HepG2 (cell line): ENCODE results near the gene BPIFB6. TPM values are rescaled to one million over a fixed set of nuclear protein-coding genes. Genes with fewer than 3 reads are reported as not detected.

Source experiments
- ATAC-seq: fragments of 200-7000 bp; cut with Tn5 transposase; 3 replicates; pipeline ENCODE4 v1.9.1; 2020; ENCODE audit warnings: mild to moderate bottlenecking, moderate library complexity
- BruUV-seq: library from RNA; stranded (reverse); fragments of 400-500 nt; replicated peaks from 2 replicates; lab custom pipeline; 2021; lab: Mats Ljungman, UMichigan
- CTCF ChIA-PET: fragments of 300-600 bp; formaldehyde crosslinking; extraction: SDS; loops from one replicate; lab custom pipeline; 2021; ENCODE audit warnings: low total read pairs, inconsistent platforms, low intra/inter-chr PET ratio; lab: Yijun Ruan, JAX
- POLR2A ChIA-PET: fragments of 350-600 bp; sonication (Branson Sonifier 250); formaldehyde crosslinking; loops from one replicate; lab custom pipeline; 2020; ENCODE audit warnings: antibody characterized with exemption, inconsistent platforms; lab: Yijun Ruan, JAX
- DNase-seq: peaks from one replicate; pipeline ENCODE4 v3.0.0-alpha.2; 2015; ENCODE audit warnings: low spot score
- FAIRE-seq: peaks from 3 replicates; lab custom pipeline; 2011; peaks lifted over from hg19 to GRCh38; lab: Jason Lieb, UNC
- H2AFZ ChIP-seq: one replicate; pipeline ENCODE4 v1.6.1; 2011; ENCODE audit warnings: low read length, inconsistent platforms
- H3K27ac ChIP-seq: fragments of 300-600 bp; 3 replicates; pipeline ENCODE4 v1.8.0; 2011; ENCODE audit warnings: mixed run types, mild to moderate bottlenecking, mixed read lengths, low read length, inconsistent platforms; ENCODE audit not compliant: insufficient read depth; ENCODE audit errors: extremely low read length
- H3K27me3 ChIP-seq, 2 experiments: fragments of 200-600 bp in 1 of 2; 2 replicates in 1 of 2; 3 replicates in 1 of 2; pipeline versions ENCODE4 v1.6.0 to v1.8.0; 2011; ENCODE audit warnings: low read length in 2 of 2, mild to moderate bottlenecking in 2 of 2, moderate library complexity in 2 of 2, inconsistent platforms in 1 of 2; ENCODE audit not compliant: insufficient read depth in 2 of 2, control insufficient read depth in 1 of 2
- H3K36me3 ChIP-seq, 2 experiments: fragments of 200-600 bp in 1 of 2; replicated peaks in 1 of 2; 2 replicates in 1 of 2; 3 replicates in 1 of 2; pipeline versions ENCODE4 v1.5.1 to v1.8.0; 2011; ENCODE audit warnings: low read length in 2 of 2, inconsistent platforms in 1 of 2; ENCODE audit not compliant: insufficient read depth in 2 of 2, control insufficient read depth in 1 of 2
- H3K4me1 ChIP-seq: 2 replicates; pipeline ENCODE4 v1.5.1; 2012; ENCODE audit warnings: low read length, inconsistent platforms; ENCODE audit not compliant: insufficient read depth
- H3K4me2 ChIP-seq: 2 replicates; pipeline ENCODE4 v1.6.0; 2011; ENCODE audit warnings: low read depth, low read length, inconsistent platforms
- H3K4me3 ChIP-seq, 3 experiments: fragments of 200-600 bp in 1 of 3; sonication (generic), shearing (Covaris generic) in 1 of 3; replicated peaks in 1 of 3; 2 replicates each; pipeline ENCODE4 v1.5.1; 2011 to 2016; ENCODE audit warnings: low read length in 3 of 3, inconsistent platforms in 2 of 3, low read depth in 2 of 3, mild to moderate bottlenecking in 2 of 3, control low read depth in 1 of 3, mixed read lengths in 1 of 3; ENCODE audit not compliant: insufficient read depth in 1 of 3
- H3K79me2 ChIP-seq: one replicate; pipeline ENCODE4 v1.6.1; 2011; ENCODE audit warnings: low read length, inconsistent platforms; ENCODE audit not compliant: insufficient read depth
- H3K9ac ChIP-seq: 2 replicates; pipeline ENCODE4 v1.6.0; 2011; ENCODE audit warnings: mild to moderate bottlenecking, low read depth, low read length, inconsistent platforms; ENCODE audit not compliant: insufficient read depth
- H3K9me3 ChIP-seq: 2 replicates; pipeline ENCODE4 v1.5.1; 2012; ENCODE audit warnings: mild to moderate bottlenecking, low read length
- H4K20me1 ChIP-seq: 2 replicates; pipeline ENCODE4 v1.6.0; 2011; ENCODE audit warnings: inconsistent platforms, mild to moderate bottlenecking, low read length, moderate library complexity; ENCODE audit not compliant: insufficient read depth
- ATRX ChIP-seq: sonication (generic); formaldehyde crosslinking; IDR thresholded peaks from 2 replicates; pipeline ENCODE4 v1.4.0; 2020; ENCODE audit warnings: missing genetic modification reagents, borderline replicate concordance
- BATF2 ChIP-seq: sonication (generic); formaldehyde crosslinking; IDR thresholded peaks from 2 replicates; pipeline ENCODE4 v1.8.0; 2022; ENCODE audit warnings: mild to moderate bottlenecking, missing genetic modification reagents, moderate library complexity
- HDAC1 ChIP-seq: sonication (generic); formaldehyde crosslinking; IDR thresholded peaks from 2 replicates; pipeline ENCODE4 v1.5.1; 2020; ENCODE audit warnings: mild to moderate bottlenecking, missing genetic modification reagents
- HOXA9 ChIP-seq: sonication (generic); formaldehyde crosslinking; IDR thresholded peaks from 2 replicates; pipeline ENCODE4 v1.8.1; 2022; ENCODE audit warnings: missing genetic modification reagents, mild to moderate bottlenecking, moderate library complexity, borderline replicate concordance
- ISL2 ChIP-seq: sonication (generic); formaldehyde crosslinking; IDR thresholded peaks from 2 replicates; pipeline ENCODE4 v1.5.0; 2020; ENCODE audit warnings: missing genetic modification reagents
- KLF6 ChIP-seq: IDR thresholded peaks from 2 replicates; pipeline ENCODE4 v1.8.0; 2016; ENCODE audit warnings: missing biosample characterization, missing genetic modification reagents
- MEIS2 ChIP-seq: sonication (generic); formaldehyde crosslinking; IDR thresholded peaks from 2 replicates; pipeline ENCODE4 v1.9.0; 2021; ENCODE audit warnings: mild to moderate bottlenecking, missing genetic modification reagents
- NFE2L1 ChIP-seq: sonication (generic); formaldehyde crosslinking; IDR thresholded peaks from 2 replicates; pipeline ENCODE4 v1.4.0; 2020; ENCODE audit warnings: missing genetic modification reagents, mild to moderate bottlenecking, borderline replicate concordance
- NFYC ChIP-seq: IDR thresholded peaks from 2 replicates; pipeline ENCODE4 v1.6.1; 2016; ENCODE audit warnings: missing genetic modification reagents, missing compliant biosample characterization
- PHB2 ChIP-seq: fragments of 450-650 bp; IDR thresholded peaks from 2 replicates; pipeline ENCODE4 v1.6.1; 2018; ENCODE audit not compliant: partially characterized antibody
- PLRG1 ChIP-seq: fragments of 450-650 bp; conservative IDR thresholded peaks from 2 replicates; pipeline ENCODE4 v1.6.1; 2016
- SNAPC2 ChIP-seq: sonication (generic); formaldehyde crosslinking; IDR thresholded peaks from 2 replicates; pipeline ENCODE4 v1.8.1; 2022; ENCODE audit warnings: mild to moderate bottlenecking, missing genetic modification reagents
- ZEB1 ChIP-seq: IDR thresholded peaks from 2 replicates; pipeline ENCODE4 v1.6.1; 2012; ENCODE audit warnings: mild to moderate bottlenecking, low read depth, inconsistent platforms; ENCODE audit not compliant: insufficient replicate concordance
- ZNF143 ChIP-seq: sonication (generic); formaldehyde crosslinking; IDR thresholded peaks from 2 replicates; pipeline ENCODE4 v1.4.0; 2020; ENCODE audit warnings: missing genetic modification reagents
- ZNF205 ChIP-seq: IDR thresholded peaks from 2 replicates; pipeline ENCODE4 v1.6.1; 2018; ENCODE audit warnings: missing biosample characterization, missing genetic modification reagents
- ZNF333 ChIP-seq: sonication (generic); formaldehyde crosslinking; IDR thresholded peaks from 2 replicates; pipeline ENCODE4 v1.4.0; 2020; ENCODE audit warnings: mild to moderate bottlenecking, missing genetic modification reagents, borderline replicate concordance
- ZNF615 ChIP-seq: sonication (generic); formaldehyde crosslinking; IDR thresholded peaks from 2 replicates; pipeline ENCODE4 v1.5.0; 2020; ENCODE audit warnings: mild to moderate bottlenecking, missing genetic modification reagents, borderline replicate concordance
- WGBS: methylation state at CpG from one replicate; pipeline ENCODE4 v1.1.6; 2017; ENCODE audit warnings: low lambda C conversion rate; 5-methylcytosine and 5-hydroxymethylcytosine counted together
- in situ Hi-C: cut with HindIII; loops from 2 replicates; pipeline ENCODE4 v1.10.0; 2017; ENCODE audit warnings: low pct_unique_long_range_greater_than_20kb; ENCODE audit not compliant: extremely low pct_ligation_motif_present
- intact Hi-C: fragments of 100-400 bp; cut with micrococcal nuclease; formaldehyde crosslinking; loops from one replicate; pipeline ENCODE4 v1.10.0; 2022; ENCODE audit not compliant: unreplicated experiment
- polyA plus RNA-seq, 8 experiments: library from polyadenylated mRNA; depleted of rRNA in 3 of 8; stranded (reverse) in 7 of 8; unstranded in 1 of 8; fragments of >200 nt; fragmentation: Illumina TruSeq in 4 of 8; extraction: Trizol in 4 of 8; gene quantifications; 2 replicates each; pipeline versions ENCODE4 v1.2.1 to v1.2.3, GENCODE V29; 2011 to 2016; ENCODE audit warnings: low read depth in 4 of 8, missing spikeins in 1 of 8, mixed read lengths in 1 of 8; ENCODE audit not compliant: insufficient read depth in 1 of 8
- total RNA-seq, 5 experiments: library from RNA; depleted of rRNA; stranded (reverse); fragments of >200 nt; fragmentation: Illumina TruSeq; extraction: Trizol; gene quantifications; 2 replicates each; pipeline ENCODE4 v1.2.3, GENCODE V29; 2016; ENCODE audit warnings: low read depth in 1 of 5
- TF ChIP-seq, protein P1 (sequence below): IDR thresholded peaks from 2 replicates; pipeline ENCODE4 v1.6.1; 2016; ENCODE audit warnings: missing compliant biosample characterization, missing genetic modification reagents, borderline replicate concordance

BPIFB6 gene
- total and polyA plus RNA-seq, 2 of the 13 experiments (the other 11 are each of a cell fraction or from before 2014, with no cell fraction given) = 0.13 to 1.7 TPM

GRCh38 chr20:33071198-33071597 lies 39.8 kb downstream of the BPIFB6 start:
- intact Hi-C loops (no loop called here), in situ Hi-C loops (no loop called here)
- DNase-seq = no peak
- WGBS = 70% methylated on average over 5 of the region's 5 CpGs
- Histone ChIP-seq H3K4me1 (no peaks in the 10 kb centered on the region), H3K9me3 (no peaks in the 10 kb centered on the region), H3K4me3 (no peak overlapping the region), H3K27ac (no peak overlapping the region), H4K20me1 (no peaks in the 10 kb centered on the region), H3K36me3 (no peaks in the 10 kb centered on the region), H3K27me3 (peaks cover 10 to 53% of the 10 kb centered on the region in 2 experiments), H3K79me2 (no peaks in the 10 kb centered on the region), H3K9ac (no peak overlapping the region), H3K4me2 (no peak overlapping the region), H2AFZ (no peak overlapping the region)
- no TSS peak for BruUV-seq
- POLR2A ChIA-PET = no interaction called here
- ATAC-seq = no peak
- CTCF ChIA-PET = no interaction called here
- TF ChIP-seq, protein P1, sequence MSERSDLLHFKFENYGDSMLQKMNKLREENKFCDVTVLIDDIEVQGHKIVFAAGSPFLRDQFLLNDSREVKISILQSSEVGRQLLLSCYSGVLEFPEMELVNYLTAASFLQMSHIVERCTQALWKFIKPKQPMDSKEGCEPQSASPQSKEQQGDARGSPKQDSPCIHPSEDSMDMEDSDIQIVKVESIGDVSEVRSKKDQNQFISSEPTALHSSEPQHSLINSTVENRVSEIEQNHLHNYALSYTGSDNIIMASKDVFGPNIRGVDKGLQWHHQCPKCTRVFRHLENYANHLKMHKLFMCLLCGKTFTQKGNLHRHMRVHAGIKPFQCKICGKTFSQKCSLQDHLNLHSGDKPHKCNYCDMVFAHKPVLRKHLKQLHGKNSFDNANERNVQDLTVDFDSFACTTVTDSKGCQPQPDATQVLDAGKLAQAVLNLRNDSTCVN (CRISPR knock-in tag) = no peak
- no peak for TF ChIP-seq HOXA9 (CRISPR knock-in tag)
- FAIRE-seq = no peak

GRCh38 chr20:33072362-33072761 lies 40.9 kb downstream of the BPIFB6 start:
- no peaks in the 10 kb centered on the region for H3K9me3 ChIP-seq
- no peak for FAIRE-seq
- intact Hi-C loops (no loop called here), in situ Hi-C loops (no loop called here)
- H3K4me2 ChIP-seq = no peak overlapping the region
- CTCF ChIA-PET = no interaction called here
- H4K20me1 ChIP-seq = no peaks in the 10 kb centered on the region
- no TSS peak for BruUV-seq
- WGBS = 8% methylated on average over 4 of the region's 4 CpGs
- no peak overlapping the region for H3K27ac ChIP-seq
- no peak overlapping the region for H2AFZ ChIP-seq
- H3K79me2 ChIP-seq = no peaks in the 10 kb centered on the region
- no peaks in the 10 kb centered on the region for H3K4me1 ChIP-seq
- H3K27me3 ChIP-seq = peaks cover 10 to 44% of the 10 kb centered on the region in 2 experiments
- no peak overlapping the region for H3K9ac ChIP-seq
- no peak for ATAC-seq
- H3K4me3 ChIP-seq = no peak overlapping the region
- H3K36me3 ChIP-seq = no peaks in the 10 kb centered on the region
- POLR2A ChIA-PET = no interaction called here
- no peak for DNase-seq
- TF ChIP-seq ZEB1 (no peak), BATF2 (CRISPR knock-in tag) (no peak), SNAPC2 (CRISPR knock-in tag) (no peak), ZNF205 (CRISPR knock-in tag) (no peak), ZNF615 (CRISPR knock-in tag) (no peak), PLRG1 (no peak), ZNF143 (CRISPR knock-in tag) (no peak), MEIS2 (no peak), KLF6 (CRISPR knock-in tag) (no peak), PHB2 (no peak), ZNF333 (CRISPR knock-in tag) (no peak), NFE2L1 (CRISPR knock-in tag) (no peak), ISL2 (CRISPR knock-in tag) (no peak), NFYC (CRISPR knock-in tag) (no peak), HDAC1 (no peak), ATRX (CRISPR knock-in tag) (no peak)
